HCT116 (cell line): Measurements from ENCODE around the gene HNRNPD. TPM values are rescaled to one million over a fixed set of nuclear protein-coding genes. Genes with fewer than 3 reads are reported as not detected.
A peak's percentile ranks its signal among the peaks of the same experiment; 100 is the strongest.

Experiments
- ATAC-seq: fragments of 200-7000 bp; cut with Tn5 transposase; 2 replicates; pipeline ENCODE4 v1.9.1; 2020; ENCODE audit warnings: mild to moderate bottlenecking, moderate library complexity
- Bru-seq: library from RNA; stranded (reverse); fragments of 400-500 nt; gene quantifications from one replicate; lab custom pipeline; 2021; lab: Mats Ljungman, UMichigan
- BruChase-seq, 2 experiments: library from RNA; stranded (reverse); fragments of 400-500 nt; gene quantifications; one replicate each; lab custom pipeline; 2021; lab: Mats Ljungman, UMichigan
- BruUV-seq: library from RNA; stranded (reverse); fragments of 400-500 nt; replicated peaks from 2 replicates; lab custom pipeline; 2021; lab: Mats Ljungman, UMichigan
- CTCF ChIA-PET: fragments of 300-600 bp; sonication (Branson Sonifier 250); formaldehyde crosslinking; loops from one replicate; lab custom pipeline; 2021; ENCODE audit warnings: antibody characterized with exemption; lab: Charles Lee
- POLR2A ChIA-PET: fragments of 300-600, 350-600 bp; sonication (Branson Sonifier 250); formaldehyde crosslinking; loops from one replicate; lab custom pipeline; 2021; ENCODE audit warnings: antibody characterized with exemption; lab: Charles Lee
- RAD21 ChIA-PET, 2 experiments: fragments of 300-600 bp; sonication (Branson Sonifier 250); formaldehyde crosslinking; loops; one replicate each; lab custom pipeline; 2023; ENCODE audit warnings: low total read pairs in 2 of 2; ENCODE audit not compliant: uncharacterized antibody in 2 of 2, unreplicated experiment in 2 of 2, low non-redundant PET in 1 of 2; lab: Charles Lee
- DNase-seq: peaks from one replicate; pipeline ENCODE4 v3.0.0-alpha.2; 2010; ENCODE audit warnings: low read depth, low spot score
- H2AFZ ChIP-seq: fragments of 200-600 bp; shearing (Covaris generic), sonication (generic); 2 replicates; pipeline ENCODE4 v1.6.1; 2017; ENCODE audit warnings: low read depth, mixed run types, mixed read lengths, antibody characterized with exemption, low read length; ENCODE audit not compliant: poor library complexity, severe bottlenecking
- H3K27ac ChIP-seq: 2 replicates; pipeline ENCODE4 v1.5.1; 2012; ENCODE audit warnings: low read depth, low read length
- H3K27me3 ChIP-seq: fragments of 200-600 bp; sonication (generic); 2 replicates; pipeline ENCODE4 v1.6.1; 2016; ENCODE audit warnings: mixed run types, low read length, mixed read lengths; ENCODE audit not compliant: insufficient read depth
- H3K36me3 ChIP-seq, 2 experiments: fragments of 200-500 bp in 1 of 2; fragments of 200-600 bp in 1 of 2; sonication (Bioruptor generic) in 1 of 2; sonication (generic) in 1 of 2; 2 replicates each; pipeline versions ENCODE4 v1.5.1 to v1.6.1; 2014 to 2016; ENCODE audit warnings: low read length in 2 of 2, inconsistent platforms in 1 of 2, mixed read lengths in 1 of 2, mixed run types in 1 of 2; ENCODE audit not compliant: insufficient read depth in 2 of 2, control insufficient read depth in 1 of 2
- H3K4me1 ChIP-seq, 2 experiments: fragments of 200-600 bp in 1 of 2; sonication (generic) in 1 of 2; 2 replicates each; pipeline versions ENCODE4 v1.5.1 to v1.6.1; 2012 to 2017; ENCODE audit warnings: low read length in 2 of 2, inconsistent platforms in 1 of 2, mild to moderate bottlenecking in 1 of 2, mixed read lengths in 1 of 2, mixed run types in 1 of 2, moderate library complexity in 1 of 2; ENCODE audit not compliant: insufficient read depth in 2 of 2, control insufficient read depth in 1 of 2
- H3K4me2 ChIP-seq: fragments of 200-600 bp; sonication (generic); 2 replicates; pipeline ENCODE4 v1.6.1; 2017; ENCODE audit warnings: mixed run types, low read length, mixed read lengths
- H3K4me3 ChIP-seq, 2 experiments: fragments of 200-600 bp in 1 of 2; sonication (generic) in 1 of 2; replicated peaks in 1 of 2; 2 replicates each; pipeline ENCODE4 v1.5.1; 2011 to 2016; ENCODE audit warnings: low read length in 2 of 2, control low read depth in 1 of 2, low read depth in 1 of 2, mild to moderate bottlenecking in 1 of 2, mixed read lengths in 1 of 2, mixed run types in 1 of 2
- H3K79me2 ChIP-seq: fragments of 200-600 bp; sonication (generic); 2 replicates; pipeline ENCODE4 v1.6.1; 2017; ENCODE audit warnings: mild to moderate bottlenecking, mixed run types, low read length, moderate library complexity, mixed read lengths; ENCODE audit not compliant: insufficient read depth
- H3K9ac ChIP-seq: fragments of 200-600 bp; sonication (generic); 2 replicates; pipeline ENCODE4 v1.6.1; 2016; ENCODE audit warnings: low read length, mixed read lengths
- H3K9me2 ChIP-seq: fragments of 200-600 bp; sonication (generic), shearing (Covaris generic); 2 replicates; pipeline ENCODE4 v1.6.1; 2017; ENCODE audit warnings: mixed run types, mild to moderate bottlenecking, moderate library complexity; ENCODE audit not compliant: insufficient read depth
- H3K9me3 ChIP-seq, 2 experiments: fragments of 200-500 bp in 1 of 2; fragments of 200-600 bp in 1 of 2; sonication (Bioruptor generic) in 1 of 2; sonication (generic) in 1 of 2; 2 replicates each; pipeline ENCODE4 v1.6.1; 2014 to 2017; ENCODE audit warnings: low read length in 2 of 2, mixed read lengths in 2 of 2, inconsistent platforms in 1 of 2, low read depth in 1 of 2, mild to moderate bottlenecking in 1 of 2, mixed run types in 1 of 2, moderate library complexity in 1 of 2; ENCODE audit not compliant: control insufficient read depth in 1 of 2, insufficient read depth in 1 of 2
- H4K20me1 ChIP-seq: fragments of 200-600 bp; sonication (generic), shearing (Covaris generic); 2 replicates; pipeline ENCODE4 v1.6.1; 2017; ENCODE audit warnings: mixed run types, mild to moderate bottlenecking, moderate library complexity; ENCODE audit not compliant: insufficient read depth
- CBX3 ChIP-seq: IDR thresholded peaks from 2 replicates; pipeline ENCODE4 v1.6.1; 2012; ENCODE audit warnings: low read depth
- ELF1 ChIP-seq: IDR thresholded peaks from 2 replicates; pipeline ENCODE4 v1.6.1; 2012; ENCODE audit warnings: low read depth, borderline replicate concordance
- EZH2phosphoT487 ChIP-seq: fragments of 200-600 bp; IDR thresholded peaks from 2 replicates; pipeline ENCODE4 v1.6.1; 2018; ENCODE audit warnings: antibody characterized with exemption, borderline replicate concordance
- JUND ChIP-seq: IDR thresholded peaks from 2 replicates; pipeline ENCODE4 v1.6.1; 2012
- POLR2A ChIP-seq: IDR thresholded peaks from 2 replicates; pipeline ENCODE4 v1.7.0; 2011; ENCODE audit warnings: borderline replicate concordance; ENCODE audit not compliant: insufficient read depth, insufficient read length; ENCODE audit errors: extremely low read depth
- POLR2AphosphoS5 ChIP-seq: IDR thresholded peaks from 2 replicates; pipeline ENCODE4 v1.6.1; 2011; ENCODE audit warnings: mild to moderate bottlenecking, low read depth, low read length, moderate library complexity
- SRF ChIP-seq: IDR thresholded peaks from 2 replicates; pipeline ENCODE4 v1.6.1; 2012; ENCODE audit warnings: low read depth
- TCF7L2 ChIP-seq: IDR thresholded peaks from 2 replicates; pipeline ENCODE4 v1.7.0; 2011; ENCODE audit warnings: borderline replicate concordance, inconsistent platforms; ENCODE audit not compliant: insufficient read depth, insufficient read length; ENCODE audit errors: extremely low read depth
- YY1 ChIP-seq: IDR thresholded peaks from 2 replicates; pipeline ENCODE4 v1.6.1; 2011; ENCODE audit warnings: low read length, low read depth, moderate library complexity, mild to moderate bottlenecking; ENCODE audit not compliant: insufficient replicate concordance; ENCODE audit errors: extremely low read depth
- ZFX ChIP-seq: fragments of 450-650 bp; IDR thresholded peaks from 2 replicates; pipeline ENCODE4 v1.6.1; 2017
- intact Hi-C: fragments of 100-400 bp; cut with micrococcal nuclease; formaldehyde crosslinking; loops from 2 replicates; pipeline ENCODE4 v1.10.0; 2022
- long read RNA-seq: library from polyadenylated mRNA; unstranded; transcript quantifications from one replicate; pipeline ENCODE4 v2.0.0, GENCODE V29; 2021; ENCODE audit not compliant: unreplicated experiment
- polyA plus RNA-seq: library from polyadenylated mRNA; unstranded; fragments of >200 nt; gene quantifications from 2 replicates; pipeline ENCODE4 v1.2.1, GENCODE V29; 2012; ENCODE audit warnings: missing spikeins
- total RNA-seq: library from RNA; stranded (reverse); gene quantifications from one replicate; pipeline ENCODE4 v1.2.1, GENCODE V29; 2021; ENCODE audit not compliant: unreplicated experiment
- TF ChIP-seq, protein P1 (sequence below): IDR thresholded peaks from 2 replicates; pipeline ENCODE4 v1.6.1; 2011; ENCODE audit warnings: mild to moderate bottlenecking, low read length, moderate library complexity; ENCODE audit not compliant: insufficient replicate concordance; ENCODE audit errors: extremely low read depth

HNRNPD gene, protein sequence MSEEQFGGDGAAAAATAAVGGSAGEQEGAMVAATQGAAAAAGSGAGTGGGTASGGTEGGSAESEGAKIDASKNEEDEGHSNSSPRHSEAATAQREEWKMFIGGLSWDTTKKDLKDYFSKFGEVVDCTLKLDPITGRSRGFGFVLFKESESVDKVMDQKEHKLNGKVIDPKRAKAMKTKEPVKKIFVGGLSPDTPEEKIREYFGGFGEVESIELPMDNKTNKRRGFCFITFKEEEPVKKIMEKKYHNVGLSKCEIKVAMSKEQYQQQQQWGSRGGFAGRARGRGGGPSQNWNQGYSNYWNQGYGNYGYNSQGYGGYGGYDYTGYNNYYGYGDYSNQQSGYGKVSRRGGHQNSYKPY
- total RNA-seq, result 357 TPM
- polyA plus RNA-seq, result 258 and 261 TPM in 2 replicates
- percentile 99 among the genes with signal in this experiment for Bru-seq, nascent RNA
- percentile 98 among the genes with signal in this experiment for BruChase-seq, experiment 1, labeled RNA remaining after a 6-hour chase
- BruChase-seq, experiment 2, labeled RNA remaining after a 2-hour chase, result percentile 99 among the genes with signal in this experiment
- long read RNA-seq, transcript HNRNPD-202 (8 exons, 1,667 nt), result minor isoform, 42 of 957 reads
- long read RNA-seq, transcript HNRNPD-203 (8 exons, 1,585 nt), result minor isoform, 320 of 957 reads
- long read RNA-seq, transcript HNRNPD-201 (9 exons, 3,033 nt), result major isoform, 321 of 957 reads
- long read RNA-seq, partial matches to known transcripts, result 154 of 957 reads
- long read RNA-seq, other reads (novel, unspliced or antisense), result 118 of 957 reads

DNA sequence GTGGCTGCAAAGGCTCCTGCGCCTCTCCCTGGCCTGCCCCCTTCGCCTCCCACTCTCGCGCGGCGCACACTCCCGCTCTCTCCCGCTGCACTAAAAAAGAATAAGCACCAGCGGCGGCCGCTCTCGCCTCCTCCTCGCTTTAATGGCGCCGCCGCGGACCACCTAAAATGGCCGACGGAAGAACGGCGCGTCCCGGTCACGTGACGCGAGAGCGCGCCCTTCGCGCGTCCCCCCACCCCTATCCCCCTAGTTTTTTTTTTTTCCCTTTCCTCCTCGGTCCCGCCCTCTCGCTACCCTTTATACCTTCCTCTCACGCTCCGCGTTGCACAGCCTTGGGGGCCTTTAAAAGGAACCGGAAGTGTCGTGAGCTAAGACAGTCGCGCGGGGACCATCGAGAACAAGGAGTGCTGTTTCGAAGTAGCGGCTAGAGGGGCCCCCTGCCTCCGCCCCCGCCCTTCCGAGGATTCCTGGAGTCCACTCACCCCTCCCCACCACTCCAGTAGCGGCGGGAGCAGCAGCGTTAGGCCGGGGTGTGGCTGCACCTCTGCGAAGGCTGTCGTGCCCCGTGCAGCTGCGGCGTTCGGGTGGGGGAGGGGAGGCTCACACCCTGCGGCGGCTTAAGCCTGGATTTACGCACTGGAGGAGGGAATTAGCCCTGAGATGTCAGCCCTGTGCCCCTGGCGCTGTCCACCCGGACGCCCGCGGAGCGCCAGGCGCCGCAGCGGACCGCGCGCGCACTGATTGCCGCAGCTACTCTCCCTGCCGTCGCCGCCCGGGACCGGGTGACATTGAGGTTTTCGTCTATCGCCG, at the start of gene HNRNPD:
HNRNPD (minus strand) TSS at position 176 of the 810 bp plus-strand sequence. CDS start 313 bp downstream, outside the sequence.
- no peak within 1 kb of the TSS for H2AFZ ChIP-seq

More for the DNA sequence above, at the start of gene HNRNPD:
- ChIA-PET POLR2A (interaction anchor here (0.6 to 1.9 kb wide), 9 partner anchors 10 to 992 kb away, joined by 3 to 39 read pairs (median 3); partner anchors contain the start of gene HNRNPDL), RAD21 (interaction anchor here (0.6 to 0.8 kb wide), 3 partner anchors 13 to 56 kb away, joined by 3 to 8 read pairs (median 4); partner anchors contain the start of gene HNRNPDL (in 1 of the 2)), CTCF (interaction anchor here (1.2 kb wide), 2 partner anchors 13 to 56 kb away, joined by 3 to 4 read pairs; partner anchors contain the start of gene HNRNPDL)
- Histone ChIP-seq H3K9me3 (no peaks in the 10 kb centered on the region), H4K20me1 (peaks cover 33% of the 10 kb centered on the region), H3K27me3 (no peaks in the 10 kb centered on the region), H3K36me3 (peaks cover 19 to 33% of the 10 kb centered on the region in 2 experiments), H3K79me2 (peaks cover 73% of the 10 kb centered on the region), H3K9me2 (no peaks in the 10 kb centered on the region), H3K9ac (peak within 1 kb of the TSS; percentile 98), H3K4me2 (peak within 1 kb of the TSS; percentile 83), H3K4me1 (peaks cover 11 to 26% of the 10 kb centered on the region in 2 experiments), H3K27ac (peak within 1 kb of the TSS; percentile 99), H3K4me3 (peak within 1 kb of the TSS; percentile 78 to 84)
- ATAC-seq (peak; percentile 89), DNase-seq (peak; percentile 100)
- TF ChIP-seq YY1, result peak; percentile 97
- TF ChIP-seq CBX3, result no peak
- no peak for TF ChIP-seq EZH2phosphoT487
- no peak for TF ChIP-seq SRF
- peak; percentile 3; the same call in 1 of the 2 replicates for TF ChIP-seq ZFX
- peak; percentile 73 for TF ChIP-seq TCF7L2
- TF ChIP-seq POLR2AphosphoS5, result peak; percentile 88
- TF ChIP-seq, protein P1, sequence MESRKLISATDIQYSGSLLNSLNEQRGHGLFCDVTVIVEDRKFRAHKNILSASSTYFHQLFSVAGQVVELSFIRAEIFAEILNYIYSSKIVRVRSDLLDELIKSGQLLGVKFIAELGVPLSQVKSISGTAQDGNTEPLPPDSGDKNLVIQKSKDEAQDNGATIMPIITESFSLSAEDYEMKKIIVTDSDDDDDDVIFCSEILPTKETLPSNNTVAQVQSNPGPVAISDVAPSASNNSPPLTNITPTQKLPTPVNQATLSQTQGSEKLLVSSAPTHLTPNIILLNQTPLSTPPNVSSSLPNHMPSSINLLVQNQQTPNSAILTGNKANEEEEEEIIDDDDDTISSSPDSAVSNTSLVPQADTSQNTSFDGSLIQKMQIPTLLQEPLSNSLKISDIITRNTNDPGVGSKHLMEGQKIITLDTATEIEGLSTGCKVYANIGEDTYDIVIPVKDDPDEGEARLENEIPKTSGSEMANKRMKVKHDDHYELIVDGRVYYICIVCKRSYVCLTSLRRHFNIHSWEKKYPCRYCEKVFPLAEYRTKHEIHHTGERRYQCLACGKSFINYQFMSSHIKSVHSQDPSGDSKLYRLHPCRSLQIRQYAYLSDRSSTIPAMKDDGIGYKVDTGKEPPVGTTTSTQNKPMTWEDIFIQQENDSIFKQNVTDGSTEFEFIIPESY, result peak; percentile 9
- no peak for TF ChIP-seq ELF1
- TF ChIP-seq JUND, result no peak
- TF ChIP-seq POLR2A, result peak; percentile 59
- no TSS peak for BruUV-seq
- intact Hi-C loops, result loop anchor here (1.0 to 5.0 kb wide), 3 partner anchors 47 to 423 kb away; partner anchors contain the start of gene SCD5
